IMR-90 (cell line): ENCODE data around the gene EHMT1. TPM values are rescaled to one million over a fixed set of nuclear protein-coding genes. Genes with fewer than 3 reads are reported as not detected.

ENCODE experiments used
- ATAC-seq: fragments of 200-7000 bp; cut with Tn5 transposase; 2 replicates; pipeline ENCODE4 v1.9.1; 2020; ENCODE audit warnings: low read depth, mild to moderate bottlenecking, moderate library complexity
- BruUV-seq: library from RNA; stranded (reverse); fragments of 400-500 nt; replicated peaks from 2 replicates; lab custom pipeline; 2021; lab: Mats Ljungman, UMichigan
- CTCF ChIA-PET: fragments of 300-600 bp; formaldehyde crosslinking; extraction: SDS; loops from one replicate; lab custom pipeline; 2021; ENCODE audit warnings: antibody characterized with exemption; lab: Yijun Ruan, JAX
- POLR2A ChIA-PET: fragments of 300-600 bp; sonication (Branson Sonifier 250); formaldehyde crosslinking; loops from one replicate; lab custom pipeline; 2022; ENCODE audit warnings: antibody characterized with exemption; ENCODE audit not compliant: unreplicated experiment; lab: Charles Lee
- DNase-seq: peaks from one replicate; pipeline ENCODE4 v3.0.0; 2013
- H2AFZ ChIP-seq: replicated peaks from 2 replicates; pipeline ENCODE3; 2013; ENCODE audit warnings: low read length, mild to moderate bottlenecking; ENCODE audit not compliant: poor library complexity
- H2AK5ac ChIP-seq: 2 replicates; pipeline ENCODE4 v1.6.1; 2013; ENCODE audit warnings: low read depth, low read length, inconsistent platforms
- H2AK9ac ChIP-seq: replicated peaks from 2 replicates; pipeline ENCODE3; 2013; ENCODE audit warnings: mild to moderate bottlenecking, low read depth, low read length, moderate library complexity; ENCODE audit not compliant: poor library complexity
- H2BK120ac ChIP-seq: 2 replicates; pipeline ENCODE4 v1.6.1; 2013; ENCODE audit warnings: low read depth, low read length, inconsistent platforms
- H2BK15ac ChIP-seq: 3 replicates; pipeline ENCODE4 v1.6.1; 2013; ENCODE audit warnings: low read depth, low read length, inconsistent platforms
- H2BK20ac ChIP-seq: 2 replicates; pipeline ENCODE4 v1.6.1; 2013; ENCODE audit warnings: low read depth, mild to moderate bottlenecking, inconsistent platforms, low read length, moderate library complexity
- H2BK5ac ChIP-seq: 2 replicates; pipeline ENCODE4 v1.6.1; 2013; ENCODE audit warnings: mild to moderate bottlenecking, low read depth, low read length, inconsistent platforms; ENCODE audit not compliant: poor library complexity, severe bottlenecking
- H3K14ac ChIP-seq: replicated peaks from 2 replicates; pipeline ENCODE4 v1.6.1; 2013; ENCODE audit warnings: low read depth, low read length, inconsistent platforms
- H3K18ac ChIP-seq: 2 replicates; pipeline ENCODE4 v1.6.1; 2013; ENCODE audit warnings: low read depth, low read length, control low read depth
- H3K23ac ChIP-seq: 2 replicates; pipeline ENCODE4 v1.6.1; 2013; ENCODE audit warnings: low read depth, low read length, inconsistent platforms
- H3K27ac ChIP-seq: 2 replicates; pipeline ENCODE4 v1.5.1; 2013; ENCODE audit warnings: mild to moderate bottlenecking, control low read depth, low read length; ENCODE audit not compliant: insufficient read depth
- H3K27me3 ChIP-seq: 2 replicates; pipeline ENCODE4 v1.6.1; 2013; ENCODE audit warnings: low read length; ENCODE audit not compliant: control insufficient read depth, insufficient read depth
- H3K36me3 ChIP-seq: 2 replicates; pipeline ENCODE4 v1.6.1; 2013; ENCODE audit warnings: low read length, mixed read lengths; ENCODE audit not compliant: control insufficient read depth, insufficient read depth
- H3K4ac ChIP-seq: 2 replicates; pipeline ENCODE4 v1.6.1; 2013; ENCODE audit warnings: low read depth, low read length, inconsistent platforms
- H3K4me1 ChIP-seq: 2 replicates; pipeline ENCODE4 v1.6.1; 2013; ENCODE audit warnings: low read length, mixed read lengths; ENCODE audit not compliant: control insufficient read depth, insufficient read depth
- H3K4me2 ChIP-seq: 2 replicates; pipeline ENCODE4 v1.6.1; 2013; ENCODE audit warnings: low read depth, mild to moderate bottlenecking, control low read depth, low read length, moderate library complexity
- H3K4me3 ChIP-seq: 2 replicates; pipeline ENCODE4 v1.5.1; 2013; ENCODE audit warnings: low read depth, mild to moderate bottlenecking, control low read depth, low read length, moderate library complexity; ENCODE audit not compliant: insufficient read depth
- H3K56ac ChIP-seq: 2 replicates; pipeline ENCODE4 v1.6.1; 2013; ENCODE audit warnings: low read length, inconsistent platforms; ENCODE audit not compliant: insufficient read depth; ENCODE audit errors: extremely low read depth
- H3K79me1 ChIP-seq, 2 experiments: 2 replicates each; pipeline ENCODE4 v1.6.1; 2013; ENCODE audit warnings: low read length in 2 of 2, inconsistent platforms in 1 of 2, low read depth in 1 of 2
- H3K9ac ChIP-seq: 2 replicates; pipeline ENCODE4 v1.6.1; 2013; ENCODE audit warnings: low read depth, low read length, control low read depth
- H3K9me1 ChIP-seq: 2 replicates; pipeline ENCODE4 v1.6.1; 2013; ENCODE audit warnings: low read length, inconsistent platforms; ENCODE audit not compliant: insufficient read depth
- H3K9me3 ChIP-seq: 2 replicates; pipeline ENCODE4 v1.6.1; 2013; ENCODE audit warnings: low read length; ENCODE audit not compliant: control insufficient read depth, insufficient read depth
- H4K20me1 ChIP-seq: 2 replicates; pipeline ENCODE4 v1.6.1; 2013; ENCODE audit warnings: low read length, inconsistent platforms; ENCODE audit not compliant: insufficient read depth
- H4K5ac ChIP-seq: 2 replicates; pipeline ENCODE4 v1.6.1; 2013; ENCODE audit warnings: mild to moderate bottlenecking, low read depth, low read length, control low read depth
- H4K8ac ChIP-seq, 2 experiments: 2 replicates each; pipeline ENCODE4 v1.6.1; 2013; ENCODE audit warnings: low read depth in 2 of 2, low read length in 2 of 2, control low read depth in 1 of 2, inconsistent platforms in 1 of 2
- H4K91ac ChIP-seq: 2 replicates; pipeline ENCODE4 v1.6.1; 2013; ENCODE audit warnings: low read depth, low read length, inconsistent platforms; ENCODE audit not compliant: insufficient read depth
- BHLHE40 ChIP-seq: fragments of 150-350 bp; IDR thresholded peaks from 2 replicates; pipeline ENCODE4 v1.6.1; 2016; ENCODE audit warnings: mild to moderate bottlenecking, low read depth, low read length
- CHD1 ChIP-seq: IDR thresholded peaks from 2 replicates; pipeline ENCODE4 v1.6.1; 2012; ENCODE audit warnings: low read depth, low read length, improper control_type of control experiment
- FOS ChIP-seq: fragments of 150-350 bp; IDR thresholded peaks from 2 replicates; pipeline ENCODE4 v1.6.1; 2016; ENCODE audit warnings: low read depth, low read length
- MAFK ChIP-seq: IDR thresholded peaks from 2 replicates; pipeline ENCODE4 v1.6.1; 2012; ENCODE audit warnings: low read depth, low read length, improper control_type of control experiment
- RAD21 ChIP-seq: IDR thresholded peaks from 2 replicates; pipeline ENCODE4 v1.6.1; 2012; ENCODE audit warnings: low read length, improper control_type of control experiment
- WGBS, 2 experiments: methylation state at CpG; one replicate each; pipeline versions ENCODE4 v1.1.5 to v1.1.7; 2013; ENCODE audit warnings: missing lambda C conversion rate in 2 of 2; ENCODE audit not compliant: insufficient read length in 1 of 2; ENCODE audit errors: extremely low coverage in 2 of 2; 5-methylcytosine and 5-hydroxymethylcytosine counted together
- dilution Hi-C: fragments of 300-500 bp; cut with HindIII; formaldehyde crosslinking; loops from one replicate; pipeline ENCODE4 v1.14.3; 2018; ENCODE audit warnings: low sequenced_read_pairs; ENCODE audit not compliant: unreplicated experiment
- in situ Hi-C: fragments of 300-500 bp; cut with MboI; formaldehyde crosslinking; loops from 3 replicates; pipeline ENCODE4 v1.14.3; 2019; ENCODE audit warnings: low sequenced_read_pairs, inconsistent platforms, mixed read lengths
- intact Hi-C: fragments of 100-400 bp; cut with micrococcal nuclease; formaldehyde crosslinking; loops from 2 replicates; pipeline ENCODE4 v1.10.0; 2022
- polyA plus RNA-seq, 3 experiments: library from polyadenylated mRNA; depleted of rRNA; stranded (reverse); fragments of >200 nt; gene quantifications; 2 replicates each; pipeline ENCODE4 v1.2.3, GENCODE V29; 2012; ENCODE audit warnings: low replicate concordance in 1 of 3
- total RNA-seq: library from RNA; depleted of rRNA; stranded (reverse); fragments of >200 nt; gene quantifications from 2 replicates; pipeline ENCODE4 v1.2.3, GENCODE V29; 2012

Gene EHMT1
- total and polyA plus RNA-seq, 2 of the 4 experiments (the other 2 are of a cell fraction): 32.8 to 35.1 TPM

DNA sequence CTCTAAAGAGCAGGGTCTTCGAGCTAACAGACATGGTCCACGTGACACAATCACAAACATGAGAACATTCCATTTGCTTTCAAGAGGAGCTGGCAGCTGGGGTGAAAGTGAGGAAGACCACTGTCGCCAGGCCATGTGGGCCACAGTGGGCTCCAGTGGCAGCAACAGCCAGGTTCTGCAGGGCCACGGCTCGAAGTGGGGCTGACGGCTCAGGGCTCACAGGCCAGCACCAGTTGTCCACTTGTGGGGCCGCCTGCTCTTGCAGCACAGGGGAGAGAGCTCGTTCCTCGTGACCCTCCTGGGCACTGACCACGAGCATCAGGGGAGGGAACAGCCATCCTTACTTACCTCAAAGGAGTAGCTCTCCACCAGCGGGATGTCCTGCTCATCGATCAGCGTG is 30.5 kb upstream of the EHMT1 start:
- H2BK15ac ChIP-seq: no peak overlapping the region
- WGBS, 2 experiments: 100% methylated on average over 2 of the region's 13 CpGs; no CpG with 5 or more reads in 1 of the 2 experiments
- no peaks in the 10 kb centered on the region for H3K9me3 ChIP-seq
- H3K56ac ChIP-seq: no peak overlapping the region
- dilution Hi-C loops (no loop called here), in situ Hi-C loops (no loop called here), intact Hi-C loops (no loop called here)
- no peak overlapping the region for H2BK20ac ChIP-seq
- no peak overlapping the region for H3K18ac ChIP-seq
- DNase-seq (no peak), ATAC-seq (no peak)
- H4K5ac ChIP-seq: no peak overlapping the region
- POLR2A ChIA-PET: no interaction called here
- peaks cover 10% of the 10 kb centered on the region for H4K20me1 ChIP-seq
- H3K14ac ChIP-seq: no peak overlapping the region
- no peaks in the 10 kb centered on the region for H3K27me3 ChIP-seq
- no peak overlapping the region for H3K4me2 ChIP-seq
- H2AK9ac ChIP-seq: peak overlapping the region; percentile 26
- H3K4ac ChIP-seq: no peak overlapping the region
- H3K36me3 ChIP-seq: peaks cover 30% of the 10 kb centered on the region
- H3K4me1 ChIP-seq: peaks cover 7% of the 10 kb centered on the region
- H3K9ac ChIP-seq: no peak overlapping the region
- no TSS peak for BruUV-seq
- CTCF ChIA-PET: interaction anchor here (1.9 kb wide), 1 partner anchor 9 kb away, joined by 5 read pairs; no protein-coding TSS in a partner anchor
- peak overlapping the region; percentile 69 for H3K23ac ChIP-seq
- H2BK5ac ChIP-seq: no peak overlapping the region
- TF ChIP-seq MAFK: no peak
- no peak for TF ChIP-seq BHLHE40
- no peak for TF ChIP-seq FOS
- no peak for TF ChIP-seq CHD1
- TF ChIP-seq RAD21: no peak
- no peaks in the 10 kb centered on the region for H3K9me1 ChIP-seq
- H2AFZ ChIP-seq: no peak overlapping the region
- no peak overlapping the region for H2AK5ac ChIP-seq
- no peak overlapping the region for H4K91ac ChIP-seq
- no peak overlapping the region for H3K27ac ChIP-seq
- H4K8ac ChIP-seq: no peak overlapping the region
- H3K79me1 ChIP-seq: peaks cover 7 to 45% of the 10 kb centered on the region in 2 experiments
- no peak overlapping the region for H2BK120ac ChIP-seq
- no peak overlapping the region for H3K4me3 ChIP-seq
